ENCODE measurements around the gene CEP85.

The CEP85 gene

GRCh38 chr1:26324550-26324949 lies 90.5 kb downstream of the CEP85 start:
- H3K4me2 ChIP-seq (ENCODE audit: low read length) = no peak overlapping the region
- no peak overlapping the region for H3K9ac ChIP-seq (ENCODE audit: low read depth, low read length)
- no peak overlapping the region for H3K4me3 ChIP-seq (ENCODE audit: low read length)
- H3K4me1 ChIP-seq (ENCODE audit: control insufficient read depth, insufficient read depth, low read length) = peaks cover 5% of the 10 kb centered on the region
- peaks cover 28% of the 10 kb centered on the region for H3K27me3 ChIP-seq (ENCODE audit: control insufficient read depth, insufficient read depth, low read length)
- H3K36me3 ChIP-seq (ENCODE audit: insufficient read depth, low read length) = no peaks in the 10 kb centered on the region
- H3K9me3 ChIP-seq (replicated peaks; ENCODE audit: low read length) = no peaks in the 10 kb centered on the region

- H3K27me3 ChIP-seq (ENCODE audit: control insufficient read depth, insufficient read depth, low read length) = peaks cover 39% of the 10 kb centered on the region
Observed at GRCh38 chr1:26327956-26328362, 94.0 kb downstream of the CEP85 start.

More at GRCh38 chr1:26327956-26328362, 94.0 kb downstream of the CEP85 start:
- no peaks in the 10 kb centered on the region for H3K9me3 ChIP-seq (replicated peaks; ENCODE audit: low read length)
- no peaks in the 10 kb centered on the region for H3K36me3 ChIP-seq (ENCODE audit: insufficient read depth, low read length)
- H3K4me3 ChIP-seq (ENCODE audit: low read length) = no peak overlapping the region
- no peaks in the 10 kb centered on the region for H3K4me1 ChIP-seq (ENCODE audit: control insufficient read depth, insufficient read depth, low read length)
- no peak overlapping the region for H3K9ac ChIP-seq (ENCODE audit: low read depth, low read length)
- no peak overlapping the region for H3K4me2 ChIP-seq (ENCODE audit: low read length)
